Osteoblast (primary cell): ENCODE results near the gene GANC. TPM values are rescaled to one million over a fixed set of nuclear protein-coding genes. Genes with fewer than 3 reads are reported as not detected.

Experiments used
- DNase-seq: peaks from one replicate; pipeline ENCODE4 v3.0.0; 2011; ENCODE audit warnings: low spot score, mixed read lengths; ENCODE audit not compliant: insufficient read length; ENCODE audit errors: missing footprints
- H2AFZ ChIP-seq: 2 replicates; pipeline ENCODE4 v1.6.0; 2011; ENCODE audit warnings: mild to moderate bottlenecking, low read length
- H3K27ac ChIP-seq: 2 replicates; pipeline ENCODE4 v1.5.1; 2011; ENCODE audit warnings: mild to moderate bottlenecking, low read depth, low read length, moderate library complexity
- H3K27me3 ChIP-seq: 2 replicates; pipeline ENCODE4 v1.6.0; 2012; ENCODE audit warnings: mild to moderate bottlenecking, control low read depth, inconsistent platforms, low read length, moderate library complexity; ENCODE audit not compliant: insufficient read depth
- H3K36me3 ChIP-seq: 2 replicates; pipeline ENCODE4 v1.5.1; 2011; ENCODE audit warnings: mild to moderate bottlenecking, low read length, control low read depth, moderate library complexity; ENCODE audit not compliant: insufficient read depth
- H3K4me1 ChIP-seq: 2 replicates; pipeline ENCODE4 v1.5.1; 2011; ENCODE audit warnings: mild to moderate bottlenecking, low read length, control low read depth, moderate library complexity; ENCODE audit not compliant: insufficient read depth
- H3K4me2 ChIP-seq: 2 replicates; pipeline ENCODE4 v1.6.0; 2011; ENCODE audit warnings: mild to moderate bottlenecking, low read length; ENCODE audit not compliant: insufficient read depth
- H3K4me3 ChIP-seq: fragments of 200-600 bp; sonication (generic); 3 replicates; pipeline ENCODE4 v1.5.1; 2012; ENCODE audit warnings: mild to moderate bottlenecking, low read length, inconsistent platforms; ENCODE audit not compliant: insufficient read depth
- H3K79me2 ChIP-seq: 2 replicates; pipeline ENCODE4 v1.6.0; 2012; ENCODE audit warnings: mild to moderate bottlenecking, low read length, control low read depth, inconsistent platforms; ENCODE audit not compliant: insufficient read depth
- H3K9me3 ChIP-seq: 2 replicates; pipeline ENCODE4 v1.5.1; 2011; ENCODE audit warnings: low read depth, low read length, control low read depth
- H4K20me1 ChIP-seq: 2 replicates; pipeline ENCODE4 v1.6.0; 2012; ENCODE audit warnings: mild to moderate bottlenecking, low read length, control low read depth; ENCODE audit not compliant: insufficient read depth
- total RNA-seq: library from RNA; depleted of rRNA; stranded (reverse); fragments of >200 nt; gene quantifications from 2 replicates; pipeline ENCODE4 v1.2.3, GENCODE V29; 2012
- TF ChIP-seq, protein P1 (sequence below): IDR thresholded peaks from 2 replicates; pipeline ENCODE4 v1.5.1; 2011; ENCODE audit warnings: mild to moderate bottlenecking, low read depth, low read length, moderate library complexity; ENCODE audit errors: extremely low read depth

The GANC gene
- total RNA-seq, 1 donor, result 21.0 TPM

DNA sequence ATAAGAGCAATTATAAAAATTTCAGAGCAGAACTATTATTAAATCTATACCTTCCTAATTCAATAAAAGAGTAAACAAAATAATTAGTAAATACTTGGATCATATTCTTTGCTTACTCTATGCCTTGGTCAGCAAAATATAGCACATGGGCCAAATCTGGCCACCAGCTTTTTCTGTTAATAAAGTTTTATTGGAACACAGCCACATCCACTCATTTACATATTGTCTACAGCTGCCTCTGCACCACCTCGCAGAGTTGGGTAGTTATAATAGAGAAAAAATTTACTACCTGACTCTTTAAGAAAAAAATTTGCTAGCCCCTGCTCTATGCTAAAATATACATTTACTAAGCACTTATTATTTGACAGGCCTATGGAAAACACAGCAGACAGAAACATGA lies 32.2 kb upstream of the GANC start:
- Histone ChIP-seq H2AFZ (no peak overlapping the region), H3K4me2 (no peak overlapping the region), H3K27me3 (no peaks in the 10 kb centered on the region), H3K36me3 (peaks cover 32% of the 10 kb centered on the region), H3K4me3 (no peak overlapping the region), H3K27ac (no peak overlapping the region), H3K79me2 (peaks cover 16% of the 10 kb centered on the region), H3K9me3 (no peaks in the 10 kb centered on the region), H4K20me1 (peaks cover 5% of the 10 kb centered on the region), H3K4me1 (no peaks in the 10 kb centered on the region)
- TF ChIP-seq, protein P1, sequence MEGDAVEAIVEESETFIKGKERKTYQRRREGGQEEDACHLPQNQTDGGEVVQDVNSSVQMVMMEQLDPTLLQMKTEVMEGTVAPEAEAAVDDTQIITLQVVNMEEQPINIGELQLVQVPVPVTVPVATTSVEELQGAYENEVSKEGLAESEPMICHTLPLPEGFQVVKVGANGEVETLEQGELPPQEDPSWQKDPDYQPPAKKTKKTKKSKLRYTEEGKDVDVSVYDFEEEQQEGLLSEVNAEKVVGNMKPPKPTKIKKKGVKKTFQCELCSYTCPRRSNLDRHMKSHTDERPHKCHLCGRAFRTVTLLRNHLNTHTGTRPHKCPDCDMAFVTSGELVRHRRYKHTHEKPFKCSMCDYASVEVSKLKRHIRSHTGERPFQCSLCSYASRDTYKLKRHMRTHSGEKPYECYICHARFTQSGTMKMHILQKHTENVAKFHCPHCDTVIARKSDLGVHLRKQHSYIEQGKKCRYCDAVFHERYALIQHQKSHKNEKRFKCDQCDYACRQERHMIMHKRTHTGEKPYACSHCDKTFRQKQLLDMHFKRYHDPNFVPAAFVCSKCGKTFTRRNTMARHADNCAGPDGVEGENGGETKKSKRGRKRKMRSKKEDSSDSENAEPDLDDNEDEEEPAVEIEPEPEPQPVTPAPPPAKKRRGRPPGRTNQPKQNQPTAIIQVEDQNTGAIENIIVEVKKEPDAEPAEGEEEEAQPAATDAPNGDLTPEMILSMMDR, result no peak
- no peak for DNase-seq

DNA sequence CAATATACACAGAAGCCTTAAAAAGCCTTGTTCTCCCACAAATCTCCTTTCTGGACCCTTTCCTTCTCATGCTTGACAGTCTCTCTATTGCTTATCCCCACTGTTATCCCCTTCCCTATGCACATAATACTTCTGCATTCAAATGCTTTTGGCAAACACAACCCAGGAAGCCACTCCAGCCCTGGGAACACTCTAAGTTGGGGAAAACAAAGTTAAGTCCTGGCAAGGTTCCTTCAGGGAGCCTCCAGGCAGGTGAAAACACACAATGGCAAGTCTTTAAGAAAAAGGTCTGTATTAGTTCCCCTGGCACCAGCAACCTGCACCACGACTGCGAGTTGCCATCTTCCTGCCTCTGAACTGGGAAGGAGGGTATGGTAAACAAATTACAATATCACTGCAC lies 19.7 kb upstream of the GANC start:
- H3K36me3 ChIP-seq, result peaks cover 55% of the 10 kb centered on the region
- no peaks in the 10 kb centered on the region for H3K27me3 ChIP-seq
- H2AFZ ChIP-seq, result no peak overlapping the region
- no peaks in the 10 kb centered on the region for H3K4me1 ChIP-seq
- H3K79me2 ChIP-seq, result peaks cover 16% of the 10 kb centered on the region
- no peak for DNase-seq
- H4K20me1 ChIP-seq, result peaks cover 4% of the 10 kb centered on the region
- H3K4me3 ChIP-seq, result no peak overlapping the region
- H3K9me3 ChIP-seq, result no peaks in the 10 kb centered on the region
- no peak overlapping the region for H3K4me2 ChIP-seq
- no peak overlapping the region for H3K27ac ChIP-seq
- TF ChIP-seq, protein P1, result no peak

DNA sequence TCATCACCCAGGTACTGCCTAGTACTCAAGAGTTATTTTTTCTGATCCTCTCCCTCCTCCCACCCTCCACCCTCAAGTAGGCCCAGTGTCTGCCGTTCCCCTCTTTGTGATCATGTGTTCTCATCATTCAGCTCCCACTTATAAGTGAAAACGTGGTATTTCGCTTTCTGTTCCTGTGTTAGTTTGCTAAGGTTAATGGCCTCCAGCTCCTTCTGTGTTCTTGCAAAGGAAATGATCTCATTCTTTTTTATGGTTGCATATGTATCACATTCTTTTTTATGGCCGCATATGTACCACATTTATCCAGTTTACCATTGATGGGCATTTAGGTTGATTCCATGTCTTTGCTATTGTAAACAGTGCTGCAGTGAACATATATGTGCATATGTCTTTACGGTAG lies 8.2 kb upstream of the GANC start:
- Histone ChIP-seq H3K4me2 (no peak overlapping the region), H3K4me1 (no peaks in the 10 kb centered on the region), H3K79me2 (peaks cover 55% of the 10 kb centered on the region), H3K36me3 (peaks cover 76% of the 10 kb centered on the region), H3K9me3 (no peaks in the 10 kb centered on the region), H2AFZ (no peak overlapping the region), H4K20me1 (peaks cover 2% of the 10 kb centered on the region), H3K27me3 (no peaks in the 10 kb centered on the region), H3K4me3 (no peak overlapping the region), H3K27ac (no peak overlapping the region)
- DNase-seq, result no peak
- TF ChIP-seq, protein P1, result no peak

DNA sequence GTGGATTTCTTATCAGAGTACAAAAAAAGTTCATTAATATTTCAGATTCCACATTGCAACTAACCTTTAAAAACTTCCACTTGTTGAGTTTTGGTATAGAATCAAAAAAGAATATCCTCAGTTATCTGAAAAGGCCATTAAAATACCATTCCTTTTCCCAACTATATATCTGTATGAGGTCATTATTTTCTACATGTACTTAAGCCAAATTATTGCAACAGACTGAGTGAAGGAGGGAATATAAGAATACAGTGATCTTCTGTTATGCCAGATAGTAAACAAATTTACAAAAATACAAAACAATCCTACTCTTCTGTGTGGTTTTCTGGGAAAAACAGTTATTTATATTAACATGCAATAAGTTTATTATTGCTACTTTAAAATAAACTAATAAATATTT lies 5.7 kb upstream of the GANC start:
- no peaks in the 10 kb centered on the region for H3K9me3 ChIP-seq
- DNase-seq, result no peak

More for the DNA sequence above, 5.7 kb upstream of the GANC start:
- TF ChIP-seq, protein P1, result no peak
- Histone ChIP-seq H3K4me3 (no peak overlapping the region), H3K4me2 (no peak overlapping the region), H3K79me2 (peaks cover 78% of the 10 kb centered on the region), H3K27me3 (no peaks in the 10 kb centered on the region), H4K20me1 (peaks cover 3% of the 10 kb centered on the region), H3K27ac (no peak overlapping the region), H2AFZ (no peak overlapping the region), H3K4me1 (peaks cover 9% of the 10 kb centered on the region), H3K36me3 (peaks cover 54% of the 10 kb centered on the region)
